LHCN-M2 (cell line): Measurements from ENCODE around the gene WDR87. TPM values are rescaled to one million over a fixed set of nuclear protein-coding genes. Genes with fewer than 3 reads are reported as not detected.

Experiments
- DNase-seq: peaks from one replicate; pipeline ENCODE4 v3.0.0-alpha.2; 2012; ENCODE audit warnings: low read depth
- polyA plus RNA-seq: library from polyadenylated mRNA; unstranded; fragments of >200 nt; gene quantifications from one replicate; pipeline ENCODE4 v1.2.1, GENCODE V29; 2012; ENCODE audit warnings: missing spikeins
- total RNA-seq: library from RNA; depleted of rRNA; stranded (reverse); fragments of >200 nt; gene quantifications from 2 replicates; pipeline ENCODE4 v1.2.3, GENCODE V29; 2014; rRNA removed

The WDR87 gene
- not detected in 2 replicates for total RNA-seq
- polyA plus RNA-seq = not detected

GRCh38 chr19:37905946-37906868, at the start of gene WDR87:
Gene WDR87, minus strand, starts transcription at chr19:37906594. Its CDS starts 8,355 bp downstream, at chr19:37898239.
- no peak for DNase-seq

- no peak for DNase-seq
These were observed 49.6 kb upstream of the WDR87 start for GRCh38 chr19:37955986-37956385.

- no peak for DNase-seq
These were observed 48.1 kb upstream of the WDR87 start for GRCh38 chr19:37954421-37954874.

GRCh38 chr19:37953918-37954303, 47.5 kb upstream of the WDR87 start:
- no peak for DNase-seq

- DNase-seq = no peak
These were observed 47.0 kb upstream of the WDR87 start for GRCh38 chr19:37953171-37953917.

- no peak for DNase-seq
These were observed 45.4 kb upstream of the WDR87 start for GRCh38 chr19:37951816-37952210.

- DNase-seq = no peak
These were observed 44.2 kb upstream of the WDR87 start for GRCh38 chr19:37950471-37951175.

GRCh38 chr19:37948362-37948761, 42.0 kb upstream of the WDR87 start:
- no peak for DNase-seq

- DNase-seq = no peak
These were observed 41.4 kb upstream of the WDR87 start for GRCh38 chr19:37947778-37948177.

GRCh38 chr19:37946132-37946531, 39.7 kb upstream of the WDR87 start:
- DNase-seq = no peak

- no peak for DNase-seq
These were observed 37.1 kb upstream of the WDR87 start for GRCh38 chr19:37943480-37943879.

GRCh38 chr19:37942516-37942902, 36.1 kb upstream of the WDR87 start:
- no peak for DNase-seq

- no peak for DNase-seq
These were observed 35.6 kb upstream of the WDR87 start for GRCh38 chr19:37941782-37942515.

- no peak for DNase-seq
These were observed 32.0 kb upstream of the WDR87 start for GRCh38 chr19:37938353-37938752.

- no peak for DNase-seq
These were observed 30.5 kb upstream of the WDR87 start for GRCh38 chr19:37936886-37937285.

GRCh38 chr19:37936166-37936565, 29.8 kb upstream of the WDR87 start:
- no peak for DNase-seq

GRCh38 chr19:37935341-37935740, 28.9 kb upstream of the WDR87 start:
- DNase-seq = no peak

GRCh38 chr19:37933937-37934358, 27.6 kb upstream of the WDR87 start:
- peak; percentile 18 for DNase-seq

- DNase-seq = peak; percentile 66
These were observed 26.9 kb upstream of the WDR87 start for GRCh38 chr19:37932985-37933936.
